SIG-M5 treated with dmso at 0.1 percent for 504 hours (cell line): ENCODE measurements around the gene ADAMTS17.
"Not testable (repeated sequence)": the region's sequence is repeated elsewhere in the genome, so short reads cannot be mapped to it uniquely, and the experiment has no call there.

Experiments
- DNase-seq: peaks from one replicate; lab custom pipeline; 2025; ENCODE audit not compliant: unreplicated experiment; lab: John Stamatoyannopoulos, UW

The ADAMTS17 gene

GRCh38 chr15:99981839-99982658 lies 359.7 kb downstream of the ADAMTS17 start:
- DNase-seq, result no peak

GRCh38 chr15:99981191-99981647 lies 360.6 kb downstream of the ADAMTS17 start:
- no peak for DNase-seq

- no peak for DNase-seq
Measured at GRCh38 chr15:99980752-99981151, 361.0 kb downstream of the ADAMTS17 start.

GRCh38 chr15:99979886-99980285 lies 361.9 kb downstream of the ADAMTS17 start:
- not testable (repeated sequence) for DNase-seq

GRCh38 chr15:99979371-99979770 lies 362.4 kb downstream of the ADAMTS17 start:
- DNase-seq, result no peak

- DNase-seq, result no peak
Measured at GRCh38 chr15:99978426-99978825, 363.3 kb downstream of the ADAMTS17 start.

- DNase-seq, result no peak
Measured at GRCh38 chr15:99977929-99978328, 363.8 kb downstream of the ADAMTS17 start.

- DNase-seq, result no peak
Measured at GRCh38 chr15:99976811-99977271, 364.9 kb downstream of the ADAMTS17 start.

GRCh38 chr15:99976000-99976399 lies 365.8 kb downstream of the ADAMTS17 start:
- DNase-seq, result no peak

GRCh38 chr15:99974246-99974645 lies 367.5 kb downstream of the ADAMTS17 start:
- DNase-seq, result no peak

GRCh38 chr15:99973351-99973750 lies 368.4 kb downstream of the ADAMTS17 start:
- DNase-seq, result no peak

GRCh38 chr15:99970891-99971430 lies 370.8 kb downstream of the ADAMTS17 start:
- no peak for DNase-seq

- DNase-seq, result no peak
Measured at GRCh38 chr15:99969261-99969920, 372.4 kb downstream of the ADAMTS17 start.

GRCh38 chr15:99967841-99968371 lies 373.9 kb downstream of the ADAMTS17 start:
- no peak for DNase-seq

- no peak for DNase-seq
Measured at GRCh38 chr15:99966815-99967214, 375.0 kb downstream of the ADAMTS17 start.

GRCh38 chr15:99965376-99965775 lies 376.4 kb downstream of the ADAMTS17 start:
- DNase-seq, result no peak

- no peak for DNase-seq
Measured at GRCh38 chr15:99963976-99964375, 377.8 kb downstream of the ADAMTS17 start.

- no peak for DNase-seq
Measured at GRCh38 chr15:99963096-99963825, 378.5 kb downstream of the ADAMTS17 start.

- DNase-seq, result no peak
Measured at GRCh38 chr15:99962006-99962561, 379.7 kb downstream of the ADAMTS17 start.

GRCh38 chr15:99961011-99961441 lies 380.7 kb downstream of the ADAMTS17 start:
- no peak for DNase-seq

- DNase-seq, result no peak
Measured at GRCh38 chr15:99959326-99959725, 382.4 kb downstream of the ADAMTS17 start.
